ENCODE data around the gene ORC5.

ORC5 gene

DNA sequence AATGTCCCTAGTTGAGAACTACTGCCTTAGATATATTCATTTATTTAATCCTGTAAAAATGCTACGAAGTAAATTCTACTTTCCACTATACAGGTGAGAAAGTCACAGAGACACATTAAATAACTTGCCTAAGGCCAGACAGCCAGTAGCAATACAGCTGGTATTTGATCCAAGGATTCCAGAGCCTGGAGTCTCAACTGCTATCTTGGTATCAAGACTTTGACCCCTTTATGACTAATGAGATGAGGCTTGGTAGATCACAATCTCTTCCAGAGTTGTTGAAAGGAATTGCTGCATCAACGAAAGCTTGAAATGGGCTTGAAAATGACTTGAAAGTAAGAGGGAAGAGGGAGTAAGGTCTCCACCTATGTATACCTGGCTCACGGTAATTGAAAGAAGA lies 83.3 kb downstream of the ORC5 start:
- DNase-seq, result no peak

DNA sequence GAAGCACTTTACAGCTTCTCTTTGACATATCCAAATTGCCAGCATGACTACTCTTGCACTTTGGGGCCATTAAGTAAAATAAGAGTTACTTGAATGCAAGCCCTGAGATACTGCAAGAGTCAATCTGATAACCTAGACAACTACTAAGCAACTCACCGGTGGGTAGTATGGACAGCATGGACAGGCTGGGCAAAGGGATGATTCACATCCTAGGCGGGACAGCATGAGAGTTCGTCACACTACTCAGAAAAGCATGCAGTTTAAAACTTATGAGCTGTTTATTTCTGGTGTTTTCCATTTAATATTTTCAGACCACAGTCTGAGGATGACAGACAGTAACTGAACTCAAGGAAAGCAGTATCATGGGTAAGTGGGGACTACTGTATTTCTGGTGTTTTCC lies 84.0 kb downstream of the ORC5 start:
- no peak for DNase-seq

DNA sequence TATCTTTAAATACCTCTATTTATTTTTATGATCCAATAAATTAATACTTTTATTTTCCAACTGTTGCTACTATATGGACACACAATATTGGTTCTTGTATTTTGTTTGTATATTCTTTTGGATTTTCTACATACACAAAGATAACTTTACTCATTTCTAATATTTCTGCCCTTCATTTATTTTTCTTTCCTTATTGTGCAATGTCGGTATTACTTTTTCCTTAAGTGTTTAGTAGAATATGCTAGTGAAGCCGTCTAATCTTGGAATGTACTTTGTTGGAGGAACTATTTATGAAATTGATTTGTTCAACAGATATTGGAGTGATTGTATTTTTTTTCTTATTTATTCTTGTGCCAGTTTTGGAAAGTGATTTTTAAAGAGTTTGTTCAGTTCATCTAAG lies 94.0 kb downstream of the ORC5 start:
- no peak for DNase-seq

DNA sequence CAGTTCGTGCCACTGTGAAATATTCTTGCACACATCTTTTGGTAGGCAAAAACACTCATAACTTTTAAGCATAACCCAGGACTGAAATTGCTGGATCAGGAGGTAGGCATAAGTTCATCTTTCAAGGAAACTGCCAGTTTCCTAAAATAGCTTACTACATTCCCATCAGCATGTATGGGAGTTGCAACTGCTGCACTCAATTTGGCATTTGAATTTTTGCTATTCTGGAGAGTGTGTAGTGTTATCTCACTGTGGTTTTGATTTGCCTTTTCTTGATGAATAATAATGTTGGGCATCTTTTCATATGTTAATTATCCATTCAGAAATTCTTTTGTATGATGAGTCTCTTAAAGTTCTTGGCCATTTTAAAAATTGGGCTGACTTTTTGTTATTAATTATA lies 95.2 kb downstream of the ORC5 start:
- DNase-seq, result no peak

DNA sequence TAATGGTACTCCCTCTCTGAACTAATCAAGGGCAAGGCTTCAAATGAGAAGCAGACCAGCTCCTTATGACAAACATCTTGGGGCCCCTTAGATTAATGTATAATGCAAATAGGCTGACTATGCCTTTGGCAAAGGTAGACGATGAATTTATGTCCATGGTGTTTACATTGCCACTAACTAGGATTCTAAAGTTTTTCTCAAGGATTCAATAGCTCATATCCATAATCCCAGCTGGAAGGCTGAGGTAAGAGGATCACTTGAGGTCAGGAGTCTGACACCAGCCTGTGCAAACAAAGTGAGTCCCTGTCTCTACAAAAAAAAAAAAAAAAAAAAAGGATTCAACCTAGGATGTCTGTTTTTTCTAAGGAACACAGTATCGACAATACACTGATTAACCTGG lies 96.5 kb downstream of the ORC5 start:
- no peak for DNase-seq

DNA sequence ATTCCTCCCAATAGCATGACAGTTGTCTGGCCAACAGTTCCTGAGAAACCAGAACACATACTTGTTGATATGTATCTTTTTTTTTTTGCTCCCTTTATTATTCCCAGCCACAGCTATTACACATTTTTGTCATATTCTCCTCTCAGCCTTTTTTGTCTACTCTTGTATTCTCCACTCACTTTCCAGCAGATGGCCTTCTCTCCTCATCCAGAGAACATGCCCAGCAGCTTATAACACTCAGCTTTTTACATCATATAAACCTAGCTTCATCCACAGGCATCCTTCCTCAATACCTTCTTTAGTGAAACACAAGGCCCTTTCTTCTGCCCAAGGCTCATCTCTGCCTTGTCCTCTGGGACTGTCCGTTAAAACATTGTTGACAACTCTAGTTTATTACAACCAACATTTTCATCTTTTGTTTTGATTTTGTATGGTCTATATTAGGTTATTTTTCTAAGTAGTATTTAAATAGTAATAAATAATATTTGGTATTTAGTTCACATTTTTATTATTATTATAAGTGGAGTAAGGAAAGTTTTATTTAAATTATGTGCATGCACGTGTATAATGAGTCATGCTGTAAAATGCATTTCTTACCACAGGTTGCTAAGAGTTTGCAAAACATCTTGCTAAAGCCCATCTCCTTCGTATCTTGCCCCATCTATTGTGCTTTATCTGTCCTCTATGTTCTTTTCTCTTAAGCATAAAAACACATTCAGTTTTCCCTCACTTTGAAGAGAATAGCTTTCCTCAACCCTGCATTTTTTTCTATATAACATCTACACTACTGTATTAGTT lies 101.5 kb downstream of the ORC5 start:
- DNase-seq, result no peak

DNA sequence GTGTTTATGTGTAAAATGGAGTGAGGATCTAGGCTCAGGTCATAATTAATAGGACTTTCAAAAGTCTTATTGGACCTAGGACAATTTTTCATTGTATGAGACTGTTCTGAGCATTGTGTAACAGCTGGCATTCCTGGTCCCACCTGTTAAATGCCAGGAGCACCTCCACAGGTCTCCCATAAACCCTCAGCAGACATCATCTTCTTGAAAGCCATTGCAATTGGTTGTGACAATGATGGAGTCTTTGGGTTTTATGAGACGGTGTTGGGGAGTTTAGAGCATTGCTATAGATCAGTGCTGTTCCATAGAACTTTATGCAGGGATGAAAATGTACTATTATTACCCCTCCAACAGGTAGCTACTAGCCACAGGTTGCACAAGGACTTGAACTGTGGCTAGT lies 108.9 kb downstream of the ORC5 start:
- no peak for DNase-seq

DNA sequence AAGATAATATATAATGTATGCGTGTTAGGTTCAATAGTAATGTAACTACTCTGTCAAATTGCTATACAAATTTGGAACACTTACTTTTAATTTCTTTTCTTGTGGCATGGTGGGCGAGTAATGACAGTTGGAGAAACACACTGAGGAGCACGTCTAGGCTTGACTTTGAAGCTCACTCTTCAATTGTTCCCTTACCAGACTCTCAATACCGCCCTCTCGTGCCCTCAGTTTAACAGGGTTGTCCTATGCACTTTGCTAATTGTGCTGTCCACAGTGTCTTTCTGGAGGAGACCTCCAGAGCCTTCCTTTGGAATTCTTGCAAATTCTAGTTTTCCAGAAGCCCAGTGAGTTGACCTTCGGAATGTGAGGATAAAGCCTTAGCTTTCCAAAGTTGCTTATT lies 111.1 kb downstream of the ORC5 start:
- no peak for DNase-seq

DNA sequence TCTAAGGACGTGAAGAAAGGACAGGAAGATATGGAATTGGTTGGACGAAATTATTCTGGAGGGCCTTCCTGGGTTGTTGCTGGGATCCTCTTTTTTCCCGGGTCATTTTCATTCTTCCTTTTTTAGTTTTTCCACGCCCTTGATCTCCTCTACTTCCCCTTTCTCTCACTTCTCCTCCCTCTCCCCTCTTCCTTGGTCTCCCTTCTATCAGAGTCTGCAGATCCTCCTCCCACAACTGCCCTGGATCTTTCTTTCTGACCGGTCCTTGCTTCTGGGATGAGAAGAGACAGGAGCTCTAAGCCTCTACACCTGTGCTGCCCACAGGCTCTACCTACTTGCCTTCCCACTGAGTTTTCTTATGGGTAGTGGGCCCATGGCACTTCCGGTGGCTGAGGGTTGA lies 114.7 kb downstream of the ORC5 start:
- no peak for DNase-seq

DNA sequence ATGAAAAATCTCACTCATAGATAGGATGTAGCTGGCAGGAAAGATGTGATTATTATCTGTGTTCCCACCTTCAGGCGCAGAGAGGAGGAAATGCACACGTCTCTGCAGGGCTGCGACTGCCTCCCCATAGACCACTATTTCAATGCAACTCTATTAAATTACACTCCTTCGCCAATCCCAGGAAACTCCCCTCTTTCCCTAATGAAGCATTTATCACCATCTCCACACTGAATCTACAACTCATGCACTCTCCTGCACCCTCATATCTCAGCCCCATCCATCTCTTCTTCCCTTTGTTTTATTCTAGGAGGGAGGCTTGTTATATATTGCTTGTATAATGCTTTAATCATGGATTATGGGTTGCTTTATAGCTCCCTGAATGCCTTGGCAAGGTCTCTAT lies 116.6 kb downstream of the ORC5 start:
- DNase-seq, result no peak

DNA sequence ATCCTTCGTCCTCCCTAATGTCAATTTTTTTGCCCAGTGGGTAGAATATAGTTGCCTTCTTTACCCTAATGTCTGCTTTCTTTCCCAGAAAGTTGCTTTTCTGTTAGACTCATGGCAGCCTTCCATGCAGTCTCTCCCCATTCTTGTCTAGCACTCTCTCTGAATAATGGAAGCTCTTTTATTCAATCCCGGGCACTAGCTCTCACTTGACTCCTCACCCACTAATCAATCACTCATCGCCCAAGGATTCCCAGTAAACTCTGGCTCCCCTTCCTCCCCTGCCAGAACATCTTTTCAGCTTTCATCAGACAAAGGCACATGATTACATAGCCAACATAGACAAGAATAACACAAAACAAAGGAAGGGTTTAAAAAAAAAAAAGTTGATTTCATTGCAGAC lies 118.2 kb downstream of the ORC5 start:
- DNase-seq, result no peak

DNA sequence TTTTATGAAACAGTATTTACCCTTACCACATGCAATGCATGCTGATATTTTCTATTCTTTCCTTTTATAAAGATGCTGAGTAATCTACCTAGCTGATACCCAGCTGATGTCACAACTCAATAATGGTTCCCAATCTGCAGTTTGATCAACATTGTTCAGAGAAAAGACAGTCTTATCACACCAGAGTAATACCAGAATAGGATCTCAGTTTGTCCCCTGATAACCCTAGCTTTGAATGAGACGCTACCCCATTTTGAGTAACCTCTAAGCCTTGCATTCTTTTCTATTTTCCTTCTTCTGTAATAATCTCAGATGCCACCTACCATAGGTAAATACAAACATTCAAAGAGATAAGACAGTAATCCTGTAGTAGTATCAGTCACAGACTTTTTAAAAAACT lies 118.8 kb downstream of the ORC5 start:
- DNase-seq, result no peak

Data from CD4-positive, alpha-beta T cell treated with Interleukin-10 for 1 hour (primary cell).